Measurements from ENCODE around the gene TARBP1.
"Not testable (repeated sequence)": the region's sequence is repeated elsewhere in the genome, so short reads cannot be mapped to it uniquely, and the experiment has no call there.

The TARBP1 gene

DNA sequence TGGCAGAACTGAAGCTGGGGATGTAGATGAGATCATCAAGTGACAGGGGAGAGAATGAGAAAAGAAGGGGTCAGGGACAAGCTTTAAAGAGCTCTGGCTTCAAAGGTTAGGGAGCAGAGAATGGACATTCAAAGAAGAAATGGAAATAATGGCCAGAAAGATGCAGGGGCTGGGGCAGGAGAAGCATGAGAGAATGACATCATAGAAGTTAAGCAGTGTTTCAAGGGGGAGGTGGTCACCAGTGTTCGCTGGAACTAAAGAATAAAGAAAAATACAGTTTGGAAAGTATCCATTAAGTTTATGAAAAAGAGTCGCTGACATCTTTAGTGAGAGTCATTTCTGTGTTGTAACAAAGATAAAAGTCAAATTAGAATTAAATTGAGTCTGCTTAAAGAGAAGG, 44.3 kb downstream of the TARBP1 start:
- DNase-seq (ENCODE audit: low read depth), result no peak

DNA sequence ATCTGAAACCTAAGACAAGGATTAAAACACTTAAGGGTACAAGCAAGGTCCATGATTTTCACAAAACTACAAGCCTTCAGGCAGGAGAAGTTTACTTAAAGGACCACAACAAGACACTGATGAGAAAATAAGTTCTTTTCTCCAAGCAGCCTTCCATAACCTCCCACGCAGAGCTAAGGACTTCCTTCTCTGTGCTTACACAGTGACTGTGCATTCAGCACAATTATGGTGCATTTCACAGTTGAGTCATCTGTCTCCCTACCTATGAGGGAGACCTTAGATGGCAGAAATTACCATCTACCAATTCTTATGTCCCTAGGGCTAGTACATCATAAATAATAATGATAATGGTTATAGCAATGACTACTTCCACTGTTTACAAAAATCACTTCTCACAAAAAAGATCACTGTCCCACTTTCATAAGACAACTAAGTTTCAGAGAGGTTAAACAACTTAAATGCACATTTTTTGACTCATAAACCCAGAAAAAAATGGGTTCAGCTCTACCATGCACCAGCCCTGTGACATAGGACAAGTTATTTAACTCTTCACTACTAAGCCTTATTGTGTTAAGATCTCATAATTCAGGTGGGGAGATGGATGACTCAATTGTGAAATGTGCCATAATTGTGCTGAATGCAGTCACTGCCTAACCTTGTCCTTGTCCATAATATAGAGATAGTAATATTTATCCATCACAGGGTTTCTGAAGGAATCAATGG, 45.3 kb downstream of the TARBP1 start:
- DNase-seq (ENCODE audit: low read depth), result no peak

DNA sequence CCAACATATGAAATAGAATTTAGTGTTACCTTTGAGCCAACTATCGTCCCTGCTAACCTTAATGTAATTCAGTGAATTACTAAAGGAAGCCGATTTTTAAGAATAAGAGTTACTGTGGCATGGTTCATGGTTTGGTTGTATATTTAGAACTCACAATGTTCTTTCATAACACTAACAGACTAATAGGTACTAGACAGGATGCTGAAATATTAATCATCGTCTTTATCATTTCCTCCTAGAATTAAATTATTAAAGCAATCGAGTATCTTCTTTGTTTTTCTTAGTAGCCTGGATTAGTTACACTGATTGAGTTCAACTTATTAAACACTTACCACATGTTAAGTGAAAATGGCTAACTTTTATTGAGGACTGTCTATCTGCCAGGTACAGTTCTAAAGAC, 47.7 kb downstream of the TARBP1 start:
- DNase-seq (ENCODE audit: low read depth), result no peak

DNA sequence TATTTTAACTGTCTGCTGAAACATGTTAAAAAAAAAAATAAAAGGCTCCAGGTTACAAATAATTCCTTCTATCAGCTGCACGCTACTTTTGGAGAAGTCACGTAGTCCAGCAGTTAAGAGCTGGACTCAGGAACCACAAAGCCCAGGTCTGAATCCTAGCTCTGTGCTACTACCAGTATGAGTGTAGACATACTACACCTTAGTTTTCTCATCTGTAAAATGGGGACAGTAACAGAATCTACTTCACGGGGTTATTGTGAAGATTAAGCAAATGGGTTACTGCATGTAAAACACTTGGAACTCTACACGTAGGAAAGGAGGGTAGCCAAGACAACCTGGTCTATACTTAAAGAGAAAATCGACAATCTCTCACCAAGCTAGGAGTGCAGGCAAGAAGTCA, 48.3 kb downstream of the TARBP1 start:
- no peak for DNase-seq (ENCODE audit: low read depth)

DNA sequence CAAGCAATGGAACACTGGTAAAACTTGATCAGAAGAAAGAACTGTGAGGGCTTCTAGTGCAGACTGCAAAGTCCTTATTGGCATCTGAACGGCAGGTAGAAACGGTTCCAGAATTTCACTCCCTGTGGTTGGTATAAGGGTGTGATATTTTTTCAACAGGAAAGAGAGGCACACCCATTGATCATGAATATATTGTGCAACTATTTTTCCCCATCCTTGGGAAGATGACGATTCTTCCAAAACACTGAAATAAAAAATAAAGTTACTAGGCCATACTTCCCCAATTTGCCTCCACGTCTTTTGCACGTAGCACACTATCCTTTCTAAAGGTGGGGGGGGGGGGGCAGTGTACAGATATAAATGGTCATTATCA, 49.6 kb downstream of the TARBP1 start:
- DNase-seq (ENCODE audit: low read depth), result no peak

DNA sequence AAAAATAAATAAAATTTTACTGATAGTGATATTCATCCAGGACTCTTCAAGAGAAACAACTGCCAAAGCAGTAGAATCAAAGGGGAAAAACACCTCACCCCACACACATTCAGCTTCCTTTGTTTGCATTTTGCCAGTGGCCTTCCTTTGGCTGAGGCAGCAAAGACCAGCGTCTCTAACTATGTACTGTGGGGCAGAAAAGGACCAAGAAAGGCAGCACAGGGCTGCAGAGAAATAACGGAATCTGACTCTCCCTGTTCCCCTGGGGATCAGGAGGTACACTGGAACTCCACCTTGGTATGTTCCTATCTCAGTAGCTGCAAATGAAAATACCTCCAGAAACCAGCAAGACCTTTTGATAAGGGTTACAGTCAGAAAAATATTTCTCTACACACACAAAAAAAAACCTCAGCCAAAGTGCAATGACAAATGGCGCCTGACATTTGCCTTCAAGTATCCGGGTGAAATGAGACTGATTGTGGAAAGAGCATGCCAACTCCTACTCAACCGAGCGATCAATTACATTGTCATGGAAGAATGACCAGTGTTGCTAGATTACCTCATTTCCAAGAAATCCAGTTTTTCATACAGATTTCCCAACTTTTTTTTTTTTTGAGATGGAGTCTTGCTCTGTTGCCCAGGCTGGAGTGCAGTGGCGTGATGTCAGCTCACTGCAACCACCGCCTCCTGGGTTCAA, 50.9 kb downstream of the TARBP1 start:
- no peak for DNase-seq (ENCODE audit: low read depth)

DNA sequence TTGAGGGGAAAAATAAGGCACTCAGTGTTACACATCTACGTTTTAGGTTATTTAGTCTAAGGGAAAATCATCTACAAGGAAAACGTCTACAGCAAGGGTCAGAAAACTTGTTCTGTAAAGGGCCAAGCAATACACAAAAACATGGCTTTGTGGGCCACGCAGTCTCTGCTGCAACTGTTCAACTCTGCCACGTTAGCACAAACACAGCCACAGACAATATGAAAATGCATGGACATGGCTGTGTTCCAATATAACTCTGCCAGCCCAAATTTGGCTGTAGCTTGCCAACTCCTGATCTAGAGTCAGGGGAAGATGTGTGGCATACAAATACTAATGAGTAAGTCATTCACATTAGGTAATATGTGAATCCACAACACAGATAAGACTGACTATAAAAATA, 65.0 kb downstream of the TARBP1 start:
- no peak for DNase-seq (ENCODE audit: low read depth)

DNA sequence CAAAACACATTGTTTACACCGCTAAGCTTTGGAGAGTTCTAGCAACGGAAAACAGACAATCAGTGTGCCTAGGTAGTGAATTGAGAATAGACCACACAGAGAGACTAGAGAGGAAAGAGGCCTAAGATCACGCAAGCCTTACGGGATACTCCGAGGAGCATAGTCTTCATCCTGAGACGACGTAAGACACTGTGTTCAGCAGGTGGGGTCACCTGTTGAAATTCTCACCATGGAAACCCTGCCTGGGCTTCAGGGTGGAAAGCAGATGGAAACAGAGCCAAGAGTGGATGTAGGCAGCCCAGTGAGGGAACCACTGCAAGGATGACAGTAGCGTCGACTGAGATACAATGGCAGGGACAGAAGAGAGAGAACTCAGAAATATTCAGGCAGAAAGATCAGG, 65.5 kb downstream of the TARBP1 start:
- no peak for DNase-seq (ENCODE audit: low read depth)

DNA sequence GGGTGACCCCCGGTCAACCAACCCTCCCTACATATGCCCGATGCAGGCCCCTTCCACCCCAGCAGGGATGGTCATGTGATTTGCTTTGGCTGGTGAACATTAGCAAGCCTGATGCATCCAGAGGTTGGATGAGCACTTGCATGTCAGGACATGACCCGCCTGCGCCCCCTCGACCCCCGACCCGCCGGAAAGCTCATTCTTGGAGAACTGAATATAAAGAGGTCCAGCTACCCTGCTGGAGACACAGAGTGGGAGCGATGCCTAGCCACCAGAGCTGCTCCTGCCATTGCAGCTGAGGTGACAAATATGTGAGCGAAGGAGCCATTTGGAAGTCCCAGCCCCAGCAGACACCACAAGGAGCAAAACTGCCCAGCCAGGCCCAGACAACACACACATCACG, 66.1 kb downstream of the TARBP1 start:
- DNase-seq (ENCODE audit: low read depth), result no peak

DNA sequence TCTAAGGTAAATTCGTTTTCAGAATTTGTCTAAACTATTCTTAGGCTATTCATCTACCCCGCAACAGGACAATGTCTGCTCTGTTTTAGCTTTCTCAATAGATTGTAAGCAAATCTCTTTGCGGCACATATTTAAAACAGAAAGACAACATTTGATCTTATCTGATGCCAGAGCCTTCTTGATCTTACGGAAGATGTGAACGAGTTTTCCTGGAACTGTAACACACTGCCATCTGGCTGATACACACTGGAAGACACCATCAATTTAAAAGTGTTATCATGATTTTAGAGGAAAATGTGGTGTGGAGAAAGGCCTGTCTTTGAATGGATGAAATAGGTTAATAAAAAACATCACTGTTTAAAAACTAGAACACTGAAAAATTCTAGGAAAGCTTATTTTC, 69.7 kb downstream of the TARBP1 start:
- DNase-seq (ENCODE audit: low read depth), result no peak

DNA sequence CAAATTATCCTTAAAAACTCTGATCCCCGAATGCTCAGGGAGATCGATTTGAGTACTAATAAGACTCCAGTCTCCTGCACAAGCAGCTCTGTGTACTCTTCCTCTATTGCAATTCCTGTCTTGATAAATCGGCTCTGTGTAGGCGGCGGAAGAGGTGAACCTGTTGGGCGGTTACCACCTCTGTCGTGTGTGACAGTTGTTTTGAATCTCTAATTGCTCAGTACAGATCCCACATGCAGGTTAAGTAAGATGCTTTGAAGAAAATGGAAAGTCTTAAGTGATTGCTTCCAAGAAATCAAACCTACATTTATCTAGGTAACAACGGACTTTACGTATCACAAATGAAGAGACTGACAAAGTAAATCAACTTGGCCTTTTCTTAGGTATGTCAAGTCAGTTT, 70.2 kb downstream of the TARBP1 start:
- peak; percentile 45 for DNase-seq (ENCODE audit: low read depth)

DNA sequence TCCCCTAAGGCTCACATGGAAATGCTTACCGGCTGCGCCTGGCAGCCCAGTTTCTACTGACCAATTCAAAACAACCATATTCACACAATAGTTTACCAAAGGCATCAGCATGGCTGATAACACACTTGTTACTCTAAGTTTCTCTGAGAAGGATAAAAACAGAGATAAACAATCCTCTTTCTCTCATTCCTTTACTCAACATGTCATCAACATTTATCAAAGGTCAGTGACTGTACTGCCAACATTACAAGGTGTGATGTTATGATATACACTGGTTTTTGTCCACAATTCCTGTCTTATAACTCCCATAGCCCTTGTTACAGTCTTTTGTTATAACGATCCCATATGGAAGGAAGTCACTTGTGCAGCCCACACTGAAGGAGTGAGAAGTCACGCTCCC, 72.1 kb downstream of the TARBP1 start:
- no peak for DNase-seq (ENCODE audit: low read depth)

DNA sequence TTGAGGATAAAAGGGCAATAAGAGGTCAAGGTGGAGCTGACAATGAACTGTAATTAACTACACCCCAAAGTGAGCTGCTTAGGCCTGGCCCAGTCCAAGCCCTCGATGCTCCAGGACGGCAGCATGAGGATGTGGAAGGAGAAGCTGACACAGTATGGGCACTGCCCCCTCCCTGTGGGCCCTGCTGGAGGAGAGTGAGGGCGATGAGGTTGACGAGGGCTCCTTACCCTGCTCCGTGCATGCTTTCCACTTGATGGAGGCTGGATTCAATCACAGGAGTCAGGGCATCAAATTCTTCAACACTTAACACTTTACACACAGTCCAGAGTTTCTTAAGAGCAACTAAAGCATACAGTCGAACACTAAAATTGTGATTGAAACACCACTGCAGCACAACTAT, 73.3 kb downstream of the TARBP1 start:
- DNase-seq (ENCODE audit: low read depth), result no peak

DNA sequence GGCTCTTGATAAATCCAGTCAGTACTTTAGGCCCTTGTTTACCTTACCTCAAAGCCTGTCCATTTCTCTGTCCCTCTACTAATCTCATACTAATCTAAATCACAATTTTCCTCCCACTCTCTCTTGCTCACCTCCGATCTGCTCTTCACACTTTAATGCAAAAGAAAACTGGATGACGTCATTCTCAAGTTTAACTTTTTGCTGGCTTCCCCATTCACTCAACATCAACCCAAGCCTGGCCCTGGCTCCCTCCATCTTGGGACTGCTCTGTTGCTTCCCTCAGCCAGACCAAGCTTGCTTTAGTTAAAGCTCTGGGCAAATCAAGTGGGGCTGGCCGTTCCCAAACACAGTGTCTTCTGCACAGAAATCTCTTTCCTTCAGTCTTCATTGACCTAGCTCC, 76.0 kb downstream of the TARBP1 start:
- DNase-seq (ENCODE audit: low read depth), result no peak

DNA sequence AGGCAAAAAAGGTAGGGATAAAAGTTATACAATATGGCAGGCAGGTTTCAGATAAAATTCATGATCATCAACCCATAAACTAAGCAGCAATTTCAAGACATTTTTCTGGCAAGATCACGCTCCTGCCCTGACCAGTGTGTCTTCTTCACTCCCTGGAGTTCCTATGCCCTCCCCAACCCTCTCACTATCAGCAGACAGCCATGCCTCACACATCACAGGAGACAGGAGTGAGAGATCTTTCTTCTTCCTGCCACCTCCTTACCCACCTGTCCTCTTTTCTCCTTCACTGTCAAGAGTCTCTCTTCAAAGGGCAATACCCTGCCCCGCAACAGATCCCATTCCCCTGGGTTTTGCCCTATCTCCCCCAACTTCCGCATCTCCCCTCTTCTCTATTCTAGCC, 77.3 kb downstream of the TARBP1 start:
- DNase-seq (ENCODE audit: low read depth), result no peak

DNA sequence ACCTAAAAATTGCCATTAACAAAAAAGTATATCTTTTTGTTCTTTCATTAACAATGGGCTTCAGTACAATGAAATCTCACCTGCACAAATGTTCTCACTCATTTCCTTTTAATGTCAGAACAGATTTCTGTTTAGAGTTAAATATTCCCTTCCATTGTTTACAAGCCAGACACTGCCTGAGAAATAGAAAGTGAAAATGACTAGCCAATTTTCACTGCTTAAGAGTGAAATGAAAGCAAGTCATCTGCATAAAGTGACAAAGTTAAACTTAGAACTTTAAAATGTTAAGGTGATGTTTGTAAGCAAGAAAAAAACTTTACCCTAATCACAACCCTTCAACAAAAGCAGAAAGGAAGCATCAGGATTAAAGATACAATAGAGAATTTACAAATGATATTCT, 78.2 kb downstream of the TARBP1 start:
- DNase-seq (ENCODE audit: low read depth), result no peak

DNA sequence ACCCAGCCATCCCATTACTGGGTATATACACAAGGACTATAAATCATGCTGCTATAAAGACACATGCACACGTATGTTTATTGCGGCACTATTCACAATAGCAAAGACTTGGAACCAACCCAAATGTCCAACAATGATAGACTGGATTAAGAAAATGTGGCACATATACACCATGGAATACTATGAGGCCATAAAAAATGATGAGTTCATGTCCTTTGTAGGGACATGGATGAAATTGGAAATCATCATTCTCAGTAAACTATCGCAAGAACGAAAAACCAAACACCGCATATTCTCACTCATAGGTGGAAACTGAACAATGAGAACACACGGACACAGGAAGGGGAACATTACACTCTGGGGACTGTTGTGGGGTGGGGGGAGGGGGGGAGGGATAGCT, 79.5 kb downstream of the TARBP1 start:
- not testable (repeated sequence) for DNase-seq (ENCODE audit: low read depth)

DNA sequence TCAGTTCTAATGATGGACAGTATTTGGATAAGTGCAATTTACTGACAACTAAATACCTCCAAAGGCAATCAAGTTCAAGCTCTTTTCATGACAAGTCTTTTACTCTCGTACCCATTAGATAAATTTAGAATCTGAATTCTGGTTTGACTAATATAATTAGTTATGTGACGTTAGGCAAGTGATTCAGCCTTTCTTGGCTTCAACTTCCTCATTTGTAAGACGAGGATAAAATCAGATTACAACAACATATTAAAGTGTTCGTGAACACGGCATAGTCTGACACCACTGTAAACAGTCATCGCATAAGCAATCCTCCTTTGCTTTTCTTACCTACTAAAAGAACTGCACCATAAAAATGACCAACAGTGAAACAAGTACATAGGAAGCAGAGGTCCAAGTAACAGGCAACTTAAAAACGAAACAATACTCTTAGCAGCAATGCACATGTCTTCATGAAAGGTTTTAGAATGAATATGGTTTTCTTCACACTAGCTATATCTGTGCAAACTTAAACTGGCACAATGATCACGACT, 80.1 kb downstream of the TARBP1 start:
- DNase-seq (ENCODE audit: low read depth), result no peak

DNA sequence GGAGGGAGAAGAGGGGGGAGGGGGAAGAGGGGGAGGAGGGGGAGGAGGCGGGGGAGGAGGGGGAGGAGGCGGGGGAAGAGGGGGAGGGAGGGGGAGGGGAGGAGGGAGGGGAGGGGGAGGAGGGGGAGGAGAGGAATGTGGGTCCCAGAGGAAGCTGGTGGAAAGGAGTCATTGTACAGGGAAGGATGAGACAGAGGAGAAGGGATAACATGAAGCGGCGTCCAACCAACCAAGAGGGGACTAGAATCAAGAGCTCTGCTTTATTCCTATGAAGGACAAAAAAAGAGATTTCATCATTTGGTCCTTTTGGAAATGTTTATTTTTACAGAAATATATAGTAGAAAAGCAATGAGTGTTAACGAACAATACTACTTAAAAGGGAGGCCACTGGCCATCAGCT, 81.2 kb downstream of the TARBP1 start:
- DNase-seq (ENCODE audit: low read depth), result no peak

DNA sequence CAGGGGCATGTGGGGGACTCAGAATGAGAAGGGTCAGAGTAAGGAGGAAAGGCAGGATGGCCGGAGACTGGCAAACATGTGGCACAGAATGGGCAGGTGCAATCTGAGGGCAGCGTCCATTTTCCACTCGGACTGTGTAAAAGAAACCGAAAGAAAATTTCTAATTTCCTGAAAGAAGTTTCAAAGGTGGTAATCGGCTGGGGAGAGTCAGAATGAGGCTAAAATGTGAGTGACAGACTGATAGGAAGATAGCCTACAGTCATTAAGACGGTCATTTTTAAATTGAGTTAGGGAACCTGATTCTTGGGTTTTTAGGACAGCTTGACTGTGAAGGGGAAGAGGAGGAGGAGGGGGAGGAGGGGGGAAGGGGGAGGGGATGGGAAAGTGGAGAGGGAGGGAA, 82.1 kb downstream of the TARBP1 start:
- DNase-seq (ENCODE audit: low read depth), result no peak

DNA sequence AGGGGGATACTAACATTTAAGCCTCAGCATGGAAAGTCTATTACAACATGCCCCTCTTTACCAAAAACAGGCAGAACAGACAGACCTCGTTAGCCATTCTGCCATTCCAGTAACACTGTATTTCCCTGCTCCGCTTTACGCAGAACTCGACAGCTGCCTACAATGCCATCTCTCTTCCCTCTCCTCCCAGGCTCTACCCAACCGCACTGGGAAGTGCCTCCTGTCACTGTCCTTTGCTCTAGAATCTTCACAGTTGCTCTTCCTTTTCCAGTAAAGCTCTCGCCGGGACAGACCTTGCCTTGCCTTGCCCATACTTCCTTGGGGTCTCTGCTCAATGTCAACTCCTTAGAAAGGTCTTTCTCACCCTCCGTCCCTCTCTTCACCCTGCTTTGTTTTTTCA, 82.9 kb downstream of the TARBP1 start:
- DNase-seq (ENCODE audit: low read depth), result no peak

DNA sequence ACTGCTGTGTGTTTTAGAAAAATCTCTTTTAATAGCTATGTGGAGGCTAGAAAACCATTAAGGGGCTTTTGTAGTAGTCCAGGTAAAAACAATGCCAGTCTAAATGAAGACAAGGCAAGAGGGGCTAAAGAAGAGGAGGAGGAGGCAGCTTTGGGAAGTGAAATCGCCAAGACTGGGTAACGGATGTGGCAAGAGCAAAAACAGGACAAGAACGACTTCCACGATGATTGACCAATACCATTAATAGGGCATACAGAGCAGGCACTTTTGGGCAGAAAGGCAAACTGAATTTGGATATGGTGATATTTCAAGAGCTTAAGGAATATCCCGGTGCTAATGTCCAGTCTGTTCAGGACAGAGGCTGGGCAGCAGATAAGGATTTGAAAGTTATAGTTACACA, 83.7 kb downstream of the TARBP1 start:
- no peak for DNase-seq (ENCODE audit: low read depth)

DNA sequence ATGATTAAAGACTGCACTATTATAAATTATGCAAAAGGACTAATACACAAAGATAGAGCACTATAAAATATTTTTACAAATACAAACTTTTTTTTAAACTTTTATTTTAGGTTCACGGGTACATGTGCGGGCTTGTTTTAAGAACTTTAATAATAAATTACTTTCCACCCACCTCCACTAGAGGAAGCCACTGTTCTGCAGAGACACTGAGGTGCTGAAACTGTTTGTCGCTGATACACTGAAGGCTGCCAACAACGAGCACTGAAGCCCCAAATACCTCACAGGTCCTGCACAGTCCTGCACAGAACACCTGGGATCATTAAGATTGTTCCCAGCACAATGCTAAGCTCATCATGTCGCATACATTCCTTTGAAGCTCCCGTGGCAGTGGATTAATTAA, 85.8 kb downstream of the TARBP1 start:
- DNase-seq (ENCODE audit: low read depth), result no peak

DNA sequence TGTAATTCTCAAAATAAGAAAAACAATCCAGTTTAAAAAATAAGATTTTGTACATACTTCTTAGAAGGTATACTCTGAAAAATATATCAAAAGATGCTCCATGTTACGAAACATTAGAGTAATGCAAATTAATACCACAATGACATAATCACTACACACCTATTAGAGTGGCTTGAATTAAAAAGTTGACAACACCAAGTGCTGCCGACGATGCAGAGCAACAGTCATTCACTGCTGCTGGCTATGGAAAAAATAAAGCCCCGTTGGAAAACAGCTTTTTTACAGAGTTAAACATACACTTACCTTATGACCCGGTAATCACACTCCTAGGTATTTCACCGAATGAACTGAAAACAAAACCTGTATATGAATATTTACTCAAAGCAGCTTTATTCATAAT, 90.9 kb downstream of the TARBP1 start:
- no peak for DNase-seq (ENCODE audit: low read depth)
